OCI-LY1 (cell line): ENCODE data around the gene RNPS1.

Experiments
- H2AFZ ChIP-seq: fragments of 200-600 bp; sonication (generic), shearing (Covaris generic); 2 replicates; pipeline ENCODE4 v1.6.0; 2014; ENCODE audit warnings: antibody characterized with exemption, mild to moderate bottlenecking, low read length
- H3F3A ChIP-seq: fragments of 200-600 bp; sonication (generic), shearing (Covaris generic); 2 replicates; pipeline ENCODE4 v1.6.0; 2014; ENCODE audit warnings: mild to moderate bottlenecking, antibody characterized with exemption, low read length, moderate library complexity; ENCODE audit not compliant: insufficient read depth
- H3K27ac ChIP-seq: fragments of 200-600 bp; sonication (generic); 2 replicates; pipeline ENCODE4 v1.5.1; 2014; ENCODE audit warnings: low read length, mixed run types, mild to moderate bottlenecking, low read depth; ENCODE audit not compliant: poor library complexity, severe bottlenecking
- H3K27me3 ChIP-seq: fragments of 200-600 bp; sonication (generic); 2 replicates; pipeline ENCODE4 v1.6.0; 2014; ENCODE audit warnings: antibody characterized with exemption, mild to moderate bottlenecking, low read length, moderate library complexity; ENCODE audit not compliant: insufficient read depth
- H3K36me3 ChIP-seq: fragments of 200-600 bp; sonication (generic); 2 replicates; pipeline ENCODE4 v1.6.1; 2014; ENCODE audit warnings: mild to moderate bottlenecking, antibody characterized with exemption, low read length, moderate library complexity, mixed read lengths; ENCODE audit not compliant: insufficient read depth
- H3K4me1 ChIP-seq: fragments of 200-600 bp; sonication (generic); 2 replicates; pipeline ENCODE4 v1.5.1; 2014; ENCODE audit warnings: mild to moderate bottlenecking, low read length, moderate library complexity; ENCODE audit not compliant: insufficient read depth, severe bottlenecking
- H3K4me2 ChIP-seq: fragments of 200-600 bp; sonication (generic), shearing (Covaris generic); 2 replicates; pipeline ENCODE4 v1.6.1; 2014; ENCODE audit warnings: low read length
- H3K4me3 ChIP-seq: fragments of 200-600 bp; sonication (generic); 2 replicates; pipeline ENCODE4 v1.5.1; 2014; ENCODE audit warnings: low read length, low read depth, mild to moderate bottlenecking, mixed read lengths; ENCODE audit not compliant: poor library complexity, severe bottlenecking
- H3K79me2 ChIP-seq: fragments of 200-600 bp; shearing (Covaris generic); 2 replicates; pipeline ENCODE4 v1.6.1; 2016; ENCODE audit warnings: mixed run types, low read length, mixed read lengths; ENCODE audit not compliant: insufficient read depth
- H3K9ac ChIP-seq: fragments of 200-600 bp; sonication (generic), shearing (Covaris generic); 2 replicates; pipeline ENCODE4 v1.6.1; 2014; ENCODE audit warnings: mild to moderate bottlenecking, low read length, mixed read lengths
- H3K9me2 ChIP-seq: fragments of 200-600 bp; sonication (generic), shearing (Covaris generic); 2 replicates; pipeline ENCODE4 v1.6.1; 2014; ENCODE audit warnings: low read depth, mild to moderate bottlenecking, low read length, mixed read lengths
- H3K9me3 ChIP-seq: fragments of 200-600 bp; shearing (Covaris generic); 2 replicates; pipeline ENCODE4 v1.6.1; 2014; ENCODE audit warnings: low read length, mixed read lengths
- H4K20me1 ChIP-seq: fragments of 200-600 bp; sonication (generic), shearing (Covaris generic); 2 replicates; pipeline ENCODE4 v1.6.0; 2016; ENCODE audit warnings: mild to moderate bottlenecking, low read length; ENCODE audit not compliant: insufficient read depth
- CTCF ChIP-seq: fragments of 200-600 bp; sonication (generic), shearing (Covaris generic); IDR thresholded peaks from 2 replicates; pipeline ENCODE4 v1.5.1; 2017; ENCODE audit warnings: mild to moderate bottlenecking, antibody characterized with exemption, low read length, moderate library complexity, mixed read lengths
- EZH2 ChIP-seq: fragments of 200-600 bp; sonication (generic), shearing (Covaris generic); IDR thresholded peaks from 2 replicates; pipeline ENCODE4 v1.8.0; 2017; ENCODE audit warnings: borderline replicate concordance, mixed run types, mild to moderate bottlenecking, antibody characterized with exemption, low read length, moderate library complexity, mixed read lengths

Gene RNPS1

GRCh38 chr16:2284797-2285576 is 17.1 kb upstream of the RNPS1 start:
- Histone ChIP-seq H3K9ac (no peak overlapping the region), H3K9me3 (no peaks in the 10 kb centered on the region), H4K20me1 (no peaks in the 10 kb centered on the region), H3K79me2 (no peaks in the 10 kb centered on the region), H3K4me1 (no peaks in the 10 kb centered on the region), H3K4me2 (no peak overlapping the region), H3F3A (no peaks in the 10 kb centered on the region), H3K36me3 (no peaks in the 10 kb centered on the region), H3K9me2 (no peaks in the 10 kb centered on the region), H3K27me3 (peaks cover 7% of the 10 kb centered on the region; the same call in 1 of the 2 replicates), H3K27ac (no peak overlapping the region), H2AFZ (no peak overlapping the region), H3K4me3 (no peak overlapping the region)
- TF ChIP-seq CTCF (no peak), EZH2 (no peak)

- peaks cover 7% of the 10 kb centered on the region for H3K27me3 ChIP-seq
- TF ChIP-seq EZH2 (no peak), CTCF (no peak)
Measured at GRCh38 chr16:2284001-2284770, 16.3 kb upstream of the RNPS1 start.

GRCh38 chr16:2282866-2283555 is 15.1 kb upstream of the RNPS1 start:
- Histone ChIP-seq H3K27ac (no peak overlapping the region), H3K4me3 (no peak overlapping the region), H3K36me3 (no peaks in the 10 kb centered on the region), H3K4me1 (no peaks in the 10 kb centered on the region), H3K4me2 (no peak overlapping the region), H3K27me3 (peaks cover 12% of the 10 kb centered on the region), H3K9ac (no peak overlapping the region), H2AFZ (no peak overlapping the region), H3K9me3 (no peaks in the 10 kb centered on the region), H3K9me2 (no peaks in the 10 kb centered on the region), H4K20me1 (no peaks in the 10 kb centered on the region), H3K79me2 (no peaks in the 10 kb centered on the region), H3F3A (no peaks in the 10 kb centered on the region)
- no peak for TF ChIP-seq EZH2

More at GRCh38 chr16:2284001-2284770, 16.3 kb upstream of the RNPS1 start:
- H4K20me1 ChIP-seq: no peaks in the 10 kb centered on the region
- H3K79me2 ChIP-seq: no peaks in the 10 kb centered on the region
- no peak overlapping the region for H2AFZ ChIP-seq
- H3K4me2 ChIP-seq: no peak overlapping the region
- H3K27ac ChIP-seq: no peak overlapping the region
- H3K4me3 ChIP-seq: no peak overlapping the region
- no peaks in the 10 kb centered on the region for H3K36me3 ChIP-seq
- H3F3A ChIP-seq: no peaks in the 10 kb centered on the region
- H3K9me2 ChIP-seq: no peaks in the 10 kb centered on the region
- no peaks in the 10 kb centered on the region for H3K4me1 ChIP-seq
- H3K9ac ChIP-seq: no peak overlapping the region
- no peaks in the 10 kb centered on the region for H3K9me3 ChIP-seq
